Prostate gland (tissue), 2 donors: ENCODE measurements around the gene PPM1L. TPM values are rescaled to one million over a fixed set of nuclear protein-coding genes. Genes with fewer than 3 reads are reported as not detected.

Experiments
- DNase-seq: peaks from one replicate; pipeline ENCODE4 v3.0.0-alpha.2; 2019; ENCODE audit warnings: low spot score
- H3K27ac ChIP-seq, 2 donors: fragments of 200-600 bp; sonication (generic); 2 replicates each; pipeline ENCODE4 v1.5.1; 2017 to 2019
- H3K27me3 ChIP-seq: fragments of 200-600 bp; sonication (generic); replicated peaks from 2 replicates; pipeline ENCODE4 v1.5.1; 2019; ENCODE audit not compliant: insufficient read depth
- H3K36me3 ChIP-seq, 2 donors: fragments of 200-600 bp; sonication (generic); 1 replicate in 1 of 2; 2 replicates in 1 of 2; pipeline versions ENCODE4 v1.5.1 to v1.8.1; 2017 to 2019
- H3K4me1 ChIP-seq: fragments of 200-600 bp; sonication (generic); replicated peaks from 2 replicates; pipeline ENCODE4 v1.5.1; 2019
- H3K4me3 ChIP-seq, 2 donors: fragments of 200-600 bp; sonication (generic); 2 replicates each; pipeline ENCODE4 v1.5.1; 2017 to 2019
- H3K9me3 ChIP-seq: fragments of 200-600 bp; sonication (generic); 2 replicates; pipeline ENCODE4 v1.5.1; 2017
- CTCF ChIP-seq, 4 experiments: fragments of 200-600 bp in 2 of 4; fragments of 450-650 bp in 2 of 4; sonication (generic) in 2 of 4; IDR thresholded peaks; 1 replicate in 3 of 4; 2 replicates in 1 of 4; pipeline ENCODE4 v1.5.1; 2016 to 2019; ENCODE audit warnings: antibody characterized with exemption in 4 of 4, mild to moderate bottlenecking in 2 of 4, moderate library complexity in 2 of 4
- POLR2A ChIP-seq: fragments of 450-650 bp; IDR thresholded peaks from one replicate; pipeline ENCODE4 v1.6.1; 2016; ENCODE audit warnings: antibody characterized with exemption, mild to moderate bottlenecking
- POLR2AphosphoS5 ChIP-seq: sonication (generic); formaldehyde crosslinking; IDR thresholded peaks from one replicate; pipeline ENCODE4 v1.6.1; 2017; ENCODE audit warnings: antibody characterized with exemption
- WGBS: methylation state at CpG from one replicate; pipeline ENCODE4 v1.1.5; 2018; 5-methylcytosine and 5-hydroxymethylcytosine counted together
- intact Hi-C: fragments of 100-400 bp; cut with DNase I; formaldehyde crosslinking; loops from one replicate; pipeline ENCODE4 v1.14.2; 2022
- total RNA-seq, 2 donors: library from RNA; depleted of rRNA; stranded (reverse); fragments of >200 nt; gene quantifications; one replicate each; pipeline ENCODE4 v1.1.0, GENCODE V29; 2016

The PPM1L gene
- total RNA-seq, 2 donors from 2014 or later, result 23.6 to 27.0 TPM

- intact Hi-C loops, result no loop called here
- H3K36me3 ChIP-seq, result no peaks in the 10 kb centered on the region
- 60% methylated on average over 2 of the region's 2 CpGs for WGBS
Measured at GRCh38 chr3:160809453-160809852, 53.4 kb downstream of the PPM1L start.

GRCh38 chr3:160810362-160811236, 54.6 kb downstream of the PPM1L start:
- WGBS, result 69% methylated on average over 4 of the region's 4 CpGs
- Histone ChIP-seq H3K4me1 (no peaks in the 10 kb centered on the region), H3K27me3 (no peaks in the 10 kb centered on the region), H3K9me3 (no peaks in the 10 kb centered on the region), H3K36me3 (no peaks in the 10 kb centered on the region), H3K4me3 (no peak overlapping the region), H3K27ac (no peak overlapping the region)
- TF ChIP-seq POLR2A (no peak), CTCF (IDR thresholded peaks at IDR 0.05) (no peak), POLR2AphosphoS5 (no peak)
- intact Hi-C loops, result loop anchor here (5.0 kb wide), 1 partner anchor 57 kb away; no protein-coding TSS in a partner anchor
- DNase-seq, result no peak

More at GRCh38 chr3:160809453-160809852, 53.4 kb downstream of the PPM1L start:
- no peak for TF ChIP-seq POLR2A
- TF ChIP-seq CTCF (IDR thresholded peaks at IDR 0.05), result no peak
- no peak for TF ChIP-seq POLR2AphosphoS5
- Histone ChIP-seq H3K4me1 (no peaks in the 10 kb centered on the region), H3K4me3 (no peak overlapping the region), H3K27ac (no peak overlapping the region), H3K9me3 (no peaks in the 10 kb centered on the region), H3K27me3 (no peaks in the 10 kb centered on the region)
- no peak for DNase-seq

GRCh38 chr3:160811237-160811548, 55.2 kb downstream of the PPM1L start:
- DNase-seq, result no peak
- H3K27me3 ChIP-seq, result no peaks in the 10 kb centered on the region
- H3K27ac ChIP-seq, result no peak overlapping the region
- H3K4me3 ChIP-seq, result no peak overlapping the region
- no peaks in the 10 kb centered on the region for H3K4me1 ChIP-seq
- no peaks in the 10 kb centered on the region for H3K36me3 ChIP-seq
- H3K9me3 ChIP-seq, result no peaks in the 10 kb centered on the region
- intact Hi-C loops, result loop anchor here (5.0 kb wide), 1 partner anchor 56 kb away; no protein-coding TSS in a partner anchor
- WGBS, result 86% methylated on average over 1 of the region's 1 CpG
- TF ChIP-seq CTCF (IDR thresholded peaks at IDR 0.05) (no peak), POLR2A (no peak), POLR2AphosphoS5 (no peak)

DNA sequence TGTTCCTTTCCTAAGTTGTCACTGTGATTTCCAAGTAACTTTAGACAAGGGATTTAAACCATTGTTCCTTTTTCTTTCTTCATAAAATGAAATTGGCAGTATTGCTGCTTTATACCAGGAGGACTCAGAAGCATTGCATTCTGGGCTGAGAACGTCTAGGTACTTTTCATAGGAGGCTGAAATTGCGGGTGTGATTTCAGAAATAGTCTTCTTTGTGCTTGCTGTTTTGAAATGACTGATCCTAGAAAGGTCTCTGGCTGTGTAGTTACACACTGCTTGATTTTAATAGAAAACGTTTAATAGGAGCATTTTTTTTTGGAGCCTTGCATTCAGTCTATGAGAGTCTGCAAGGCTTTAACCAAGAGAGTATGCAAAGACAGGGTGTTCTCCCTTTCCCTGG, 56.3 kb downstream of the PPM1L start:
- 22% methylated on average over 3 of the region's 3 CpGs for WGBS
- H3K27me3 ChIP-seq, result no peaks in the 10 kb centered on the region
- no peaks in the 10 kb centered on the region for H3K36me3 ChIP-seq
- H3K4me1 ChIP-seq, result no peaks in the 10 kb centered on the region
- no peak overlapping the region for H3K27ac ChIP-seq
- TF ChIP-seq CTCF (IDR thresholded peaks at IDR 0.05) (no peak), POLR2AphosphoS5 (no peak), POLR2A (no peak)
- DNase-seq, result no peak
- no peak overlapping the region for H3K4me3 ChIP-seq
- intact Hi-C loops, result loop anchor here (5.0 kb wide), 1 partner anchor 55 kb away; no protein-coding TSS in a partner anchor
- no peaks in the 10 kb centered on the region for H3K9me3 ChIP-seq

DNA sequence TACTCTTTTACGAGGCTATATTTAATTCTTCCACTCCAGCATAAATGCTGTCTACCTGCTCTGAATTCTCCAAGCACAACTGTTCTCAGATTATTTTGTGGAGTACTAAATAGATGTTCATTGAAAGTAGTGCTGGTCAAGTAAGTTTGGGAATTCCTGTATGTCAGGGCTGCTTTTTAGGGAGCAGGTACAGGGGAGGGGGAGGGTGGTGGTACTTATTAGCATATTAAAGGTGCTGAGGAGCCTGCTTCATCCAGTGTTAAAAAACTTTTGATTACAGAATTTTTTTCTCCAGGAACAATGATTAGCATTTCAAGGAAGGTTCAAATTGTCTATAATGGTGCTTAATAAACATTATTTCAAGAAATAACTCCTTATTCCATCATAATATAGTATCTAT, 59.2 kb downstream of the PPM1L start:
- H3K4me1 ChIP-seq, result no peaks in the 10 kb centered on the region
- no peaks in the 10 kb centered on the region for H3K9me3 ChIP-seq
- no peak for TF ChIP-seq POLR2AphosphoS5
- WGBS, result 97% methylated on average over 1 of the region's 1 CpG
- DNase-seq, result no peak
- no peaks in the 10 kb centered on the region for H3K27me3 ChIP-seq
- H3K36me3 ChIP-seq, result no peaks in the 10 kb centered on the region
- no peak overlapping the region for H3K27ac ChIP-seq
- no peak overlapping the region for H3K4me3 ChIP-seq
- intact Hi-C loops, result no loop called here
